Epithelial cell of esophagus (primary cell): Measurements from ENCODE around the gene IL23R.
A peak's percentile ranks its signal among the peaks of the same experiment; 100 is the strongest.

Source experiments
- DNase-seq: peaks from one replicate; pipeline ENCODE4 v3.0.0; 2010; ENCODE audit warnings: low read depth
- H3K4me3 ChIP-seq: 2 replicates; pipeline ENCODE4 v1.5.1; 2011; ENCODE audit warnings: mild to moderate bottlenecking, low read length, control low read depth
- TF ChIP-seq, protein P1 (sequence below): IDR thresholded peaks from 2 replicates; pipeline ENCODE4 v1.5.1; 2011; ENCODE audit warnings: low read depth, mild to moderate bottlenecking, low read length, control low read depth, inconsistent platforms; ENCODE audit not compliant: insufficient read depth; ENCODE audit errors: missing control alignments

IL23R gene

DNA sequence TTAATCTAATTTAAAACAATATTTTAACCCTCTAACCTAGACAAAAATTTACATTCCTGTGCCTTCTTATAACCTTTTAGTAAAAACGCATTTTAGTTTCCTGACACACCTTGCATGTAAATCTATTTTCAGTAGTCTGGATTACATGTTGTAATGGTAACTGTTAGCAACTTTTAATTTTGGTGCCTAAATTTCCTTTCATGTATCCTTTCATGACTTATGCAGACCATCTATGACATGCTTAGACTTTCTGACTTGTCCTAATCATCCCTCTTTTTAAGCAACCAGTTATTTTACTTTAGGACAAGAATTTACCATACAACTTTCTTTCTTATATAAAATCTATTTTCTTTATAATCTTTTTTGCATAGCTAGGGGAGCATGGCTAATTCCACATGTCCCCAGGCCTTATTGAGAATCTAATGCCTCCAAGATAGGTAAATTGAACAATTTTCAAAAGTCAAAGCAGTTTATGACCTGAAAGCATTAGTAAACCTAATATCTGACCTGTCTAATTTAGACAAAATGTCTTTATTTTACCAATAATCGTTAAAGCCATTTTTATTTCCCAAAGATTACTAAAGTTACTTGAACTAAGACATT is 83.9 kb downstream of the IL23R start:
- DNase-seq = no peak
- TF ChIP-seq, protein P1, sequence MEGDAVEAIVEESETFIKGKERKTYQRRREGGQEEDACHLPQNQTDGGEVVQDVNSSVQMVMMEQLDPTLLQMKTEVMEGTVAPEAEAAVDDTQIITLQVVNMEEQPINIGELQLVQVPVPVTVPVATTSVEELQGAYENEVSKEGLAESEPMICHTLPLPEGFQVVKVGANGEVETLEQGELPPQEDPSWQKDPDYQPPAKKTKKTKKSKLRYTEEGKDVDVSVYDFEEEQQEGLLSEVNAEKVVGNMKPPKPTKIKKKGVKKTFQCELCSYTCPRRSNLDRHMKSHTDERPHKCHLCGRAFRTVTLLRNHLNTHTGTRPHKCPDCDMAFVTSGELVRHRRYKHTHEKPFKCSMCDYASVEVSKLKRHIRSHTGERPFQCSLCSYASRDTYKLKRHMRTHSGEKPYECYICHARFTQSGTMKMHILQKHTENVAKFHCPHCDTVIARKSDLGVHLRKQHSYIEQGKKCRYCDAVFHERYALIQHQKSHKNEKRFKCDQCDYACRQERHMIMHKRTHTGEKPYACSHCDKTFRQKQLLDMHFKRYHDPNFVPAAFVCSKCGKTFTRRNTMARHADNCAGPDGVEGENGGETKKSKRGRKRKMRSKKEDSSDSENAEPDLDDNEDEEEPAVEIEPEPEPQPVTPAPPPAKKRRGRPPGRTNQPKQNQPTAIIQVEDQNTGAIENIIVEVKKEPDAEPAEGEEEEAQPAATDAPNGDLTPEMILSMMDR = no peak
- no peak overlapping the region for H3K4me3 ChIP-seq

DNA sequence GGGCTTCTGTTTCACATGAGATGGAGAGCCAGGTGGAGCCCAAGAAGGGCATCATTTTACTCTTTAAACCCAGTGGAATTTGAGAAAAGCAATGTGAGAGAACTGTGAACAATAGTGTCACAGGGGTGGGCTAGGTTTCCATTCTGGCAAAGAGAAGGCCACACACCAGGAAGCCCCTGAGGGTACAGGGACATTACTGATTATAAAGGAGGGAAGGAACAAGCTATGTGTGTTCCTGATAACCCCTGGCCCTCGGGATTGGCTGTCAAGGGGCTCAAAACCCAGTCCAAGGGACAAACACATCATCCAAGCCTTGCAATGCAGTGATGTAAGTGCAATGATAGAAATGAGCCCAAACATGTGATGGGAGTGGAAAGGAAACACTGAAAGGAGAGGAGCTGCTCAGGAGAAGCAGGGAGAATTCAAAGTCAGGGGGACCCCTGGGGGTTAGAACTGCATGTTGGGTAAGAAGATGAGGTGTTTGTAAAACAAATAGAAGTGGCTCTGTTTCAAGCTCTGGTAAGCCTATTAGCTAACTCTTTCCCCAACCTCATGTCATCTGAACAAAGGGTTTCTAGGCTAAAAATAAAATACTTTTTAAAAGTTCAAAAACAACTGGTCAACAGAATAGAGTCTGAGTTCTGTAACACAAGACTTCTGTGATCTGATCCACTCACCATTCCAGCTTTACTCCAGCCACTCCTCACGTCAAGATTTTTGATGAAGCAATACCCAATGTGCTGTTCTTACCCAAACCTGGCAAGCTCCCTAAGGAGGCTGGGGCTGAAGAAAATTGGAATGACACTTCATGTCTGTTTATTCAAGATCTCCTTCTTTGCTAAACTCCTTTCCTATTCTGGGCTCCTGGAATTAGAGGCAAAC is 90.3 kb downstream of the IL23R start:
- TF ChIP-seq, protein P1 = no peak
- no peak overlapping the region for H3K4me3 ChIP-seq
- DNase-seq = peak; percentile 55

DNA sequence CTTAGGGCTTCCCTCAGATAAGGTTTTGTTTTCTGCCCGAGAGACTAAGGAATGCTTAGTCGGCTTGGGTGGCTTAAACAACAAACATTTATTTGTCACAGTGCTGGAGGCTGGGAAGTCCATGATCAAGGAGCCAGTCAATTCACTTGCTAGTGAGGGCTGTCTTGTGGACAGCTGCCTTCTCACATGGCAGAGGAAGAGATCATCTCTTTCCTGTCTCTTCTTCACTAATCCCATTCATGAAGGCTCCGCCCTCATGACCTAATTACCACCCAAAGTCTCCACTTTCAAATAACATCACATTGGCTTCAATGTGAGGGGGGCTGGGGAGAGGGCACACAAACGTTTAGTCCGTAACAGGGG is 90.9 kb downstream of the IL23R start:
- H3K4me3 ChIP-seq = no peak overlapping the region
- DNase-seq = no peak
- TF ChIP-seq, protein P1 = no peak

DNA sequence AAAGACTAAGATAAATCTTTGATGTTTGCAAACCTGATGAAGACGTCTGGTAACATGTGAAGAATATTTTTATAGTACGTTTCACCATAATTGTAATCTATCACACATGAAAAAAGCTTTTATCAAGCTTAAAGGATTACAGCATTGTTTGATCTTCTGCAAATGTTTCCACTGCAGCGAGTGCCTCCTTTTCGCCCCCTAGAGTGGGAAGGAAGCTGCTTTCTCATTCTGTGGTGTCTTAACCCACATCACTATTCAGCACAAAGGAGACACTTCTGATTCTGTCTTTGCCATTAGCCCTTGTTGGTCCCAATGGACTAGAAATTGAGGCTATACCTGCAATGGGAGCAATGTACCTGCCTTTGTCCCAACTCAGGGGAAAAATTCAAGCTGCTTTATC is 95.4 kb downstream of the IL23R start:
- TF ChIP-seq, protein P1 = peak; percentile 20
- H3K4me3 ChIP-seq = no peak overlapping the region
- no peak for DNase-seq

DNA sequence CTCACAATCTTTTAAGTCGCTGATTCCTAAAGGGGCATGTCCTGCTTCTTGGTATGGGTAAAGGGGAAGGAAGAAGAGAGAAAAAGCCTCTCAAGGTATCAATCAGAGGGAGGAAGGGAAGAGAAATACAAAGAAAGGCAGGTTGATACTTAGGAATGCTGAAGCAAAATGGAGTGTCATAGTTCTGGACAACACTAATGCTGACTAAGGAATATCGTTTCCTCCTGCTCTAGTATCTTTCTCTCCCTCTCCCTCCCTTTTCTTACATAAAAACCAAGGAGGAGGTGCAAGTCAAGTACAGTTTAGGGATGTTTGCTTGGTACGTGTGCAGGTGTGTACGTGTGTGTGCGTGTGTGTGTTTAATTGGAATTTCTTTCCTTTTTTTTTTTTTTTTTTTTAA is 96.5 kb downstream of the IL23R start:
- TF ChIP-seq, protein P1 = no peak
- DNase-seq = no peak

DNA sequence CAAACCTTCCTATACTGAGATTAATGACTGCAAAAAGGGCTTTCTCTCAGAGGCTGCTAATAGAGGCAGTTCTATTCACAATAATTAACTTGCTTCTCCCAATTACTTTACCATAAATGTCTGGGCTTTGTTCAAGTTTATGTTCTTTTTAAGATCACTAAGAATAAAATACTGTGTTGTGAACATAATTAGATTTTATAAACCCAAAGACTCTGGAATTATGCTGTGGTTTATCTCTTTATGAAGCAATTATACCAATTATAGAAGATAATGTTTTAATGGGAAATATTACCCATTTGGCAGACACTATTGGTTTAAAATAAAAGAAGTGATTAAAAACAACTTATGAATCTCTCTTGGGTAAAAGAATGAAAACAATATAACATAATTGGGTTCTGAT is 97.9 kb downstream of the IL23R start:
- TF ChIP-seq, protein P1 = no peak
- no peak for DNase-seq
- H3K4me3 ChIP-seq = no peak overlapping the region

More for the DNA sequence above, 96.5 kb downstream of the IL23R start:
- H3K4me3 ChIP-seq = no peak overlapping the region
